Pulmonary artery endothelial cell (primary cell): Measurements from ENCODE around the gene C10orf88. TPM values are rescaled to one million over a fixed set of nuclear protein-coding genes. Genes with fewer than 3 reads are reported as not detected.

Experiments
- DNase-seq: peaks from one replicate; pipeline ENCODE4 v3.0.0-alpha.2; 2011; ENCODE audit warnings: low read depth, low spot score
- total RNA-seq: library from RNA; depleted of rRNA; stranded (reverse); fragments of >200 nt; gene quantifications from 2 replicates; pipeline ENCODE4 v1.2.3, GENCODE V29; 2014

The C10orf88 gene, protein sequence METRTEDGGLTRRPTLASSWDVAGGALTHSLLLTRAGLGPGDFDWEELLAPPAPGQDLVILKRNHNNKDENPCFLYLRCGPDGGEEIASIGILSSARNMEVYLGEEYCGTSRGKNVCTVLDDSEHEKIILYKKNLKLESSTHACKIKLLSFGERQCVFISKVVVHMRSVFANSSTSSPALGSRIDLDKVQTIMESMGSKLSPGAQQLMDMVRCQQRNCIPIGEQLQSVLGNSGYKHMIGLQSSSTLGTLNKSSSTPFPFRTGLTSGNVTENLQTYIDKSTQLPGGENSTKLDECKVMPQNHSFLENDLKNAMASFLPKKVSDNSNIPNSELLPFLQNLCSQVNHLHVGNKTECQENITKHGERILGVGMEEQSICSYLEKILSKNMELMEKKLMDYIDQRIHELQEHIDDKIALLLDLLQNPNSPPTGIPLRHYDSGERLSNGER
- 19.3 and 24.5 TPM in 2 replicates for total RNA-seq

DNA sequence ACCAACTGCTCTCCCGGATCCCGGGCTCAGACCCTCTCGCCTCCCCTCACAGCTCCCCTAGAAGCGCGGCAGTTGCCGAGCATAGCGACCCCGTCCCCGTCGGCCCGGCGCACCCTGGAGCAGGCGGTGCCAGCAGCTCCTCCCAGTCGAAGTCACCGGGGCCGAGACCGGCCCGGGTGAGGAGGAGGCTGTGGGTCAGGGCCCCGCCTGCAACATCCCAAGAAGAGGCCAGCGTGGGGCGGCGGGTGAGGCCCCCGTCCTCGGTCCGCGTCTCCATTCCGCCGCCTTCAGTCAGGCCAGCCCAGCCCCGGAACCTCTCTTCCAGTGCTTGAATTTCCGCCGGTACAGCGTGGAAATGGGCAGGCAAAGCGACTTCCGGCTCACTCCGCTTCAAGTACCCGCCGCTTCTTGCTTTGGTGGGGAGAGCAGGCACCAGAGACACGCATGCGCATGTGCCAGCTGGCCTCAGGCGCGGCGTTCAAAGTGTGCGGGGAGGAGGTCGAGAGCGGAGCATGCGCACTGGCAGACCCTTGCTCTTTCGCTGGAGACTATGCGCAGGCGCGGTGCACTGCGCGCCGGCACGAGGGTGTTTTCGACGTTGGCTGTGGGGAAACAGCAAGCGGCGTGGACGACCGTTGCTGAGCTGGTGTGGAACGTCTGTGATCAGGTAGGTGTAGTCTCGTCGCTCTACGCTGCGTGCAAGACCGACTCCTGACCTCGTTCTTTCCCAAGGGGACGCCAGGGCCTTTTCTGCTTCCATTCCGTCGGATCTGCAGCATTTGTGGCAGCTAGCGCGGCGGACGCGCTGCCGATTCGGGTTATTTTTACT is at the start of gene C10orf88:
TSS of gene C10orf88 (minus strand) at position 326 of the 829 bp plus-strand sequence. CDS start at position 277, 49 bp downstream.
- peak; percentile 93 for DNase-seq

DNA sequence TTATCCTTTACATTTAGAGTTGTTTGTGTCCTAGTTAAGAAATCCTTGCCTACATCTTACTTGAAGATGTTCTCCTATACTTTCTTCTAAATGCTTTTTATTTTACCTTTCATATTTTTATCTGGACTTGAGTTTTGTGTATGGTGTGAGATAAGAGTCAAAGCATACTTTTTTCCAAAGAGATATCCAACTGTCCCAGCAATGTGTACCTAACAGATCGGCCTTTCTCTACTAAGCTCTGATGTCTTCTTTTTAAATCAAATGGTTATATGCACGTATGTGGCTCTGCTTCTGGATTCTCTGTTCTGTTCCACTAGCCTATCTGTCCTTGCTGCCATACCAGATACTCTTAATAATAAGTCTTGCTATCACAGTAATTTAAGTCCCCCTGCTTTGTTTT is 47.3 kb upstream of the C10orf88 start:
- no peak for DNase-seq

DNA sequence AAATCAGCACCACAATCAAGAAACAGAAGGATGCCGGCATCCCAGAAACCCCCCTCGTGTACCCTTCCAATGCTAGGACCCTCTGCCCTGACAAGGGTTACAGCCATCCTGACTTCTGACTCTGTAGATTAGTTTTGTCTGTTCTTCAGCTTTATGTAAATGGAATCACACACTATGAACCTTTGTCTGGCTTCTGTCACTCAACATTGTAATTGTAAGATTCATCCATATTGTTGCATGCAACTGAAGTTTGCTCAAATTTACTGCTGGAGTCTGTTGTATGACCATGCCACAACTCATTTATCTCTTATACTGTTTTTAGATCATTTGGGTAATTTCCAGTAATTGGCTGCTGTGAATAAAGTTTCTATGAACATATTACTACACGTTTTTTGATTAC is 46.1 kb upstream of the C10orf88 start:
- no peak for DNase-seq

DNA sequence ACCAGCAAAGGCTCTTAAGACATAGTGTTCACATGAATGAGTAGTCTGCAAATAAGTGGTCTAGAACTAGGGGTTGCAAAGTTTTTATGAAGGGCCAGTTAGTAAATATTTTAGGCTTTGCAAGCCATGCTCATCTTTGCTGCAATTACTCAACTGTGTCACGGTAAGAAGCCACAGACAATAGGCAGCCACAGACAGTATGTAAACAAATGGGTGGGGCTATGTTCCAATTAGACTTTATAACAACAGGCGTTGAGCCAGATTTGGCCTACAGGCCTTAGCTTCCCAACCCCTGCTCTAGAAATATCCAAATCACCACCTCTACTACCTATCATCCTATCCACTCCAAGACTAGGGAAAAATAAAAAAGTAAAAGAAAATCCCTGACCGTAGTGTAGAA is 45.3 kb upstream of the C10orf88 start:
- no peak for DNase-seq

DNA sequence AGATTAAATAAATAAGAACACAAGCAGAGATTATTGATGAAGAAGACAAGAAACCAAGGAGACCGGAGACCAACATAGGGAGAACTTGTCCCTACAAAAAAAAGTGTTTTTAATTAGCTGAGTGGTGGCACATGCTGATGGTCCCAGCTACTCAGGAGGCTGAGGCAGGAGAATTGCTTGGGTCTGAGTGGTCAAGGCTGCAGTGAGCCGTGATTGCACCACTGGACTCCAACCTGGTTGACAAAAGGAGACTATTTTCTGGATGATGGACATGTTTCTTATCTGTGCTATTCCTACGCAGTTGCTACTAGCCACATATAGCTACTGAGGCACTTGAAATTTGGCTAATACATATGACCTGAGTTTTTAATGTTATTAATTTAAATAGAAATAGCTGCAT is 44.9 kb upstream of the C10orf88 start:
- no peak for DNase-seq

DNA sequence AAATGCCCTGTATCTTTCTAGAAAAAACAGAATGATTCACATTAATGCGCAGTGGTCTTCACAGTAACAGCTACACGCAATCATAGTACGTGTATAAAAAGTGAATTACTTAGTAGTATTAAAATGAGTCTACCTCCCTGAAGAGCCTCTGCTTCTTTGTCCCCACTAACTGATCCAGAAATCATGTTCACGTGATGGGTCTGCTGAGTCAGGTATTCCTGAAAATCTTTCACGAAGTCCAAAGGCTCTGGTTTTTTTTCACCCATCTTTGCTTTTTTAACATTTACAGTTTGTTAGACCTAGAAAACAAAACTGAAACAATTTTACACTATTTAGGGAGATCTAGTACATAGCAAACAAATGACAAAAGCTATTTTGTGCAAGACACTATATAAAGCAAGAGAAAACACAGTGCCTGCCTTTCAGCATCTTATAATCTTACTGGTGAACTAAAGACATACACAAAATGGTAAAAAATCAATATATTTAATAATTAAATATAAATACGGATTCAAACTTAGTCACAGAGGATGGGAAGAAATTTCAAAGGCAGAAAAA is 44.4 kb upstream of the C10orf88 start:
- no peak for DNase-seq

DNA sequence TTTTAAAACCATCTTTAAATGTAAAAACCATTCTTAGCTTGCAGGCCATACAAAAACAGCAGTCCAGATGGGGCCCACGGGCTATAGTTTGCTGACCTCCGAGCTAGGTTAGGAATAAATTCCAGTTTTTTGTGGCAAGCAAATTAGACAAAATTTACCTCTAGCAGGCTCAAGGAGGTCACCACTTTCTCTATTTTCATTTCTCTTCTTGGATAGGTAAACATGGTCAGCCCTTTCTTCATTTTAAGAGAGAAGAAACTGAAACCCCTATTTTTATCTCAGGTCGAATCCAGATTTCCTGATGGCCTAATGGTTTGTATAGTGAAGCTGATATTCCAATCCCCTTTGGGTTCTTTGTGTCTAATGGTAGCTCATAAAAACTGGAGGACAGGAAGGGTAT is 43.8 kb upstream of the C10orf88 start:
- no peak for DNase-seq

DNA sequence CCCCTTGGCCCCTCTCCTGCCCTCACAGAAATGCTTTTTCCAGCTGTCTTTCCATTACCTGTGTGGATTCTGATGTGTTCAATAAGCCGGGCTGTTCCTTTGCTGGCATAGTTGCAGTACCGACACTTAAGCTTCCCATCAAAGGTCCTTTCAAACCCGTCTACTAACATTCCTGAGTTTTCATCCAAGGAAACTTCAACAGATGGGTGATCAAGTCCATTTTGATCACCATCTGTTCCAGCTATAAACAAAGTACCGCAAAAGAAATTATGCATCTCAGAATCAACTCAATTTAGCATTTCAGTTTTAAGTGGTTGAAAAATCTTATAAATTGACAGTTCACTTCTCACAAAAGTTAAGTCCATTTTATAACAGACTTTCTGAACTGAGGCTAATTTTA is 41.9 kb upstream of the C10orf88 start:
- DNase-seq = no peak

DNA sequence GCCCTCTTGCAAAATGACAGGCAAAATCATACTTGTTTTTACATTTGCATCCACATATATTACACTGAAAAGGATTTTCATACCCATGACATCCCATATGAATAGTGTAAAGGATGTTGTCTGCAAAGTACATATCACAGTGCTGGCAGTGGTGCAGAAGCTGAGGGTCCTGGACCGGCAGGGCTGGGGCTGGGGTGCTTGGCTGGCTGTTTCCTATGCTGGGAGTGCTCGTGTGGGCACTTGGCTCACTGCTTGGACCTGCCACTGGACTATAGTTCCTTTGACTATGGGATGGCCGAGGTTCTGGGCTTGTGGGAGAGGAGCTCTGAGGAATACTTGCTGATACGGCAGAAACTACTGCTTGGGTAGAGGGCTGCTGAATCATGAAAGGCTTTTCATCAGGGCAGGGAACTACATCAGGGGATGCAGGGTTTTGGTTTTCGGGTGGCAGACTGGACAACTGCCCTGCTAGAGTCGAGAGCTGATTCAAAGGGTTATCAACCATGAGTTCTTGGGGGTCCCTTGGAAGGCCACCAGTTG is 39.8 kb upstream of the C10orf88 start:
- DNase-seq = no peak

DNA sequence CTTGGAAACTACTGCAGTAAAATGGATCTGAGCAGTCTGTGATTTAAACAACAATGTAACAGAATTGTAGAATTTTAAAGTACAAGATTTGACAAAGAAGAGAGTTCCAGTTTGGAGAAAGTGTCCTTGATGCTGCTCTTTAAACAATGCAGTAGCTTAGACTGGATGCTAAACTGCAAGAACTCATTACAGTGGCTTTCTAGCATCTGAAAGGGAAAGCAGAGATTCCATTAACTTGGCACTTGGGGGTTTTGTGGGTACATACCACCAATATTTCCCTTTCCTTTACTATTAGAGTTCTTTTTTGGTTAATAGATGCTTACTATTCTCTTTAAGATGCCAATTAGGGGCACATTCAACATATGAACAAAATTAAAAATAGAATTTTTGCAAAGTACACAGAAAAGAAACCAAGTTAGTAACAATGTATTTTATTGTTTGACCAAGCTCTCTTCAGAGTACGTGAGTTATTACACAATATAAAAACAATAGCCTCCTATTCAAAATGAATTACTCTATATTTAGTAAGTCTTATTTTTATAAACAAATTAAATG is 38.1 kb upstream of the C10orf88 start:
- no peak for DNase-seq

DNA sequence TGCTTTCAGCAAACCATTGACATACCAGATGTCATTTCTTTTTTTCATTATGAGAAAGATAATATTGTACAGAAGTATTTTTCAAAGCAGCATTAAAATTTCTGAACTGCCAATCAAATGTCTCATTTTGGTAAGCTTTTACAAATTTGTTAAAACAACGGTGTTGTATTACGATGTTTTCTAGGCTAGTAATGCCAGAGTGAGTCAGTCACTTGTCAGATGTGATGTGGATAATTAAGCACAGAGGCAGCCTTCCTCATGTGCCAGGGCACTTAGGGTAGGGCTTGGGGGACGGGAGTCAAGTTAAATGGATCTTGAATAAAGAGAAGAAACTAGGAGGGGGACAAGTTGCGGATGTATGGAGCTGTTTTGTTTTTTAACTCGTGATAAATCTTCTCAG is 36.3 kb upstream of the C10orf88 start:
- DNase-seq = no peak

DNA sequence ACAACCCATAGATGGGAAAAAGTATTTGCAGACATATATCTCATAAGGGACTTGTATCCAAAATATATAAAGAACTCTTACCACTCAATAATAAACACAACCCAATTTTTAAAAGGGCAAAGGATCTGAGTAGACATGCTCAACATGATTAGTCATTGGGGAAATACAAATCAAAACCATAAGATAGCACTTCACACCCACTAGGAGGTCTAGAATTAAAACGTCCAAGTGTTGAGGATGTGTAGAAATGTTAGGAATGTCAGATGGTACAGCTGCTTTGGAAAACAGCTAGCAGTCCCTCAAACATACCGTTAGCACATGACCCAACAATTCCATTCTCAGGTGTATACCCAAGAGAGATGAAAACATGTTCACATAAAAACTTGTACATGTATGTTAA is 34.5 kb upstream of the C10orf88 start:
- DNase-seq = no peak

DNA sequence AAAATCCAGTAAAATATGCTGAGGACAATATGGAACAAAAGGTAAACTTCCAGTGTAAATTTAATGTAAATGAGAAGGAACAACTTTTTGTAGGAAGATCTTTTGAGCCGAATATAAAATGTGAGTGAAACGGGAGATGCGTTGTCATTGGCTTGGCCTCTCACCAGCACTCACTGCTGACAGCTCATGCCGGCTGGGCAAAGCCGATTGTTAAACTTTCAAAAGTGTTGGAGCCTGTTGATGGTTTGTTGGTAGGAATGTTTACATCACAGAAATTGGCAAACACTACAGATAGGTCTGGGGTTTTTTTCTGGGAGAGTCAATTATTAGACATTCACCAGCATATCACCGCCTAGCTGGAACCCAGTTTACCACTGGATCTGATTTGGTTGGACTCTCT is 32.3 kb upstream of the C10orf88 start:
- DNase-seq = no peak

DNA sequence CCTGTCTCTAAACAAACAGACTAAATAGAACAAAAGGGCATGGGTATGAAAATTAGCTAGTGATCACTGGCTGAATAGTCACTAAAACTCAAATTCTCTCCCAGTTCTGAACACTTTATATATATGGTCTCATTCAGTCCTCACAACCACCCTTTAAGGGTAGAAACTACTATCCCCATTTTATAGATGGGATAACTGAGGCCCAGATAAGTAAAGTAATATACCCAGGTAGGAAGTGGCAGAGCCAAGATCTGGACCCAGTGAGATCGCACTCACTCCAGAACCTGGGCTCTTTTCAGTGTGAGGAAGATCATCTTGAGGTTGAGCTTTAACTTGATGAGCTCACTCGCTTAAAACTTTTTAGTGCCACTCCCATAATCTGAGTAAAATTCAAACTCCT is 30.7 kb upstream of the C10orf88 start:
- no peak for DNase-seq

DNA sequence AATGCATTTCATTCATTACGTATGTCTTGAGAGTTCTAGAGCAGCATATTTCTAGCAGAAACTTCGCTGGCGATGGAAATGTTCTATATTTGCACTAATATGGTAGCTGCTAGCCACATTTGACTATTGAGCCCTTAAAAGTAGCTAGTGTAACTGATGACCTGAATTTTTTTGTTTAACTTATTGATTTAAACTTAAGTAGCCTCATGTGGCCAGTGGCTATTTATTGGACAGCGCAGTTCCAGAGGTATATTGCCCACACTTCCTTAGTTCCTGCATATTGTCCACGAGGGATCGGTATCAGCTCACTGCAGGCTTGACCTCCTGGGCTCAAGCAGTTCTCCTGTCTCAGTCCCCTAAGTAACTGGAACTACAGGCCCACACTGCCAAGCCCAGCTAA is 29.9 kb upstream of the C10orf88 start:
- DNase-seq = no peak

DNA sequence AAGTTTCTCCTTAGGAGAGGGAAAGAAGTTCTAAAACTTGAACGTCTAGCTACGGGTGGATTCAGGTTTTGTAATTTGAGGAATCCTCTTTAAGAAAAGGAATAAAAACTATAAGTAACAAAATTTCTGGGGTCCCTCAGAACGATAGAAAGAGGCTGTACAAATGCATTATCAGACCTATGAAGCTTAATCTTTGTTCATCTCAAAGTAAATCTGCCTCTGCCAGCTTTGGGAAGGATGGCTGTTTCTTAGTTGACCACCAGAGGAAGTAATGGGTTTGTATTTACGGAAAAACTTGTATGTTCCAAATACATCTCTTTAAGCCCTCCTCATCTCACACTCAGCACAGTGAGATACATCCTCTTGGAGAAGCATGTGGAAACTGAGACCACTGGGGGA is 27.0 kb upstream of the C10orf88 start:
- DNase-seq = peak; percentile 7

DNA sequence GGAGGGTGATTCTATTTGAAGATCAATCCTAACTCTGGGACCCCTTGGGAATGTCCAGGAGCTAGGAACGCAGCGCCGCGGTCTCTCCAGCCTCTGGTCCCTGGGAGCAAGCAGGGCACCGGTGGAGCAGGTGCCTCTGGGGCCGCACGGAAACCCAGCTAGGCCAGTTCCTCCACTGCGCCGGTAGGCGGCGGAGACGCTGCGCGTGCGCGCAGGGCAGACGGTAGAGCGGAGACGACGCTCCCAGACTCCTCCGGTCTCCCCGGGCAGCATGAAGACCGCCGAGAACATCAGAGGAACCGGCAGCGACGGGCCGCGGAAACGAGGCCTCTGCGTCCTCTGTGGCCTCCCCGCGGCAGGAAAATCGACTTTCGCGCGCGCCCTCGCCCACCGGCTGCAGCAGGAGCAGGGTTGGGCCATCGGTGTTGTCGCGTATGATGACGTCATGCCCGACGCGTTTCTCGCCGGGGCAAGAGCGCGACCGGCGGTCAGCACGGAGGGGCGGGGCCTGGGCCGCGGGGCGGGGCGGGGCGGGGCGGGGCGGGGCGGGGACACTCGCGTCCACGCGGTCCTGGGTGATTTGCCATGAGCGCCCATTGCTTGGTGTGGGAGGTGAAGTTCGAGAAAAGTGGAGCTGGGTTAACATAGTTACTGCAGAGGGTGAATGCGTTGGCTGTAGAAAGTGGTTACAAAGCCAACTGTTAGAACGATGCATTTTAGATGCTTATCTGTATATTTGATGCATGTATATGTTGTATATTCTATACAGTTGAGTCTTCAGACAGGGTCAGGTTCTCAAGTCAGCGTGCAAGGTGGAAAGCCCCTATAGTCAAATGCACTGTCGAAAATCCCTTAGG is 26.4 kb upstream of the C10orf88 start, which contains the start of gene PSTK:
TSS of gene PSTK (plus strand) at position 193 of the 857 bp plus-strand sequence. CDS start at position 272, 79 bp downstream.
- DNase-seq = peak; percentile 65

DNA sequence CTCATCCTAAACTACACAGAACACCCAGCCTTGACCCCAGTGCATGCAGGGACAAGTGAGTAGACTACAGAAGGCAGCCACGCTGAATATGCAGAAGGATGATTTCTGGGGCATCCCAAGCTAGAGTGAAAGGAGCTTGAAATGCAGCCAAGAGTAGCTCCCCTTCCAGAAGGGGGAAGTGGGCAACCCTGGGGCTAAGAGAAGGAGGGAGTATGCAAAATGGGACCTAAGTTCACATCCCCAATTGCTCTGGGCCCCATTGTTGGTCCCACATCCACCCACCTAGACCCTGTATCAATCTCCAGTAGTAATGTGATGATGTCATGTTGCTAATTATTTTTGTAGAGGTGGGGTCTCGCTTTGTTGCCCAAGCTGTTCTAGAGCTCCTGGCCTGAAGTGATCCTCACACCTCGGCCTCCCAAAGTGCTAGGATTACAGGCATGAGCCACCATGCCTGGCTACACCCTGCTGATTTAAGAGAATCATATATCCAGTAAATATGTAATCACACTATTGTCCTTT is 20.6 kb upstream of the C10orf88 start:
- DNase-seq = no peak

DNA sequence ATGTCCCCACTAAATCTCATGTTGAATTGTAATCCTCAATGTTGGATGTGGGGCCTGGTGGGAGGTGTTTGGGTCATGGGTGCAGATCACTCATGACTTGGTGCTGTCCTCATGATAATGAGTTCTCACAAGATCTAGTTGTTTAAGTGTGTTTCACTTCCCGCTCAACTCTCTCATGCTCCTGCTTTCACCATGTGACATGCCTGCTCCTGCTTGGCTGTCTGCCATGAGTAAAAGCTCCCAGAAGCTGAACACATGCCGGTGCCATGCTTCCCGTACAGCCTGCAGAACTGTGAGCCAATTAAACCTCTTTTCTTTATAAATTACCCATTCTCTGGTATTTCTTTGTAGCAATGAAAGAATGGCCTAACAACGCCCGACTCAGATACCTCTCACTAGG is 20.0 kb upstream of the C10orf88 start:
- no peak for DNase-seq

DNA sequence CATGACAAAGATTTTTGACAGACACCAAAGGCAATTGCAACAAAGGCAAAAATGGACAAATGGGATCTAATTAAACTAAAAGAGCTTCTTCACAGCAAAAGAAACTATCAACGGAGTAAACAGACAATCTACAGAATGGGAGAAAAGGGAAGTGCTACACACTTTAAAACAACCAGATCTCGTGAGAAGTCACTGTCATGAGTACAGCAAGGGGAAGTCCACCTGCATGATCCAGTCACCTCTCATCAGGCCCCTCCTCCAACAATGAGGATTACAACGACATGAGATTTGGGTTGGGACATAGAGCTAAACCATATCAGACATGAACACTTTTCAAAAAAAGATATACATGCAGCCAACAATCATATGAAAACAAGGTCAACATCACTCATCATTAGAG is 14.7 kb upstream of the C10orf88 start:
- DNase-seq = no peak
